SU-DHL-6 (cell line): ENCODE results near the gene ACOX3.

ENCODE experiments used
- H2AFZ ChIP-seq: fragments of 200-600 bp; sonication (generic); 2 replicates; pipeline ENCODE4 v1.6.1; 2014; ENCODE audit warnings: low read depth, mild to moderate bottlenecking, moderate library complexity, mixed read lengths, antibody characterized with exemption, low read length; ENCODE audit not compliant: severe bottlenecking
- H3F3A ChIP-seq: fragments of 200-600 bp; shearing (Covaris generic); 2 replicates; pipeline ENCODE4 v1.6.0; 2016; ENCODE audit warnings: antibody characterized with exemption, mild to moderate bottlenecking; ENCODE audit not compliant: insufficient read depth
- H3K27ac ChIP-seq: fragments of 200-600 bp; sonication (generic); 2 replicates; pipeline ENCODE4 v1.5.1; 2016; ENCODE audit warnings: low read depth, mild to moderate bottlenecking, low read length, moderate library complexity, mixed read lengths
- H3K27me3 ChIP-seq: fragments of 200-600 bp; sonication (generic), shearing (Covaris generic); 2 replicates; pipeline ENCODE4 v1.6.0; 2014; ENCODE audit warnings: mild to moderate bottlenecking, low read length
- H3K36me3 ChIP-seq: fragments of 200-600 bp; sonication (generic); 2 replicates; pipeline ENCODE4 v1.6.1; 2014; ENCODE audit warnings: mild to moderate bottlenecking, low read length, mixed read lengths
- H3K4me2 ChIP-seq: fragments of 300-600, 200-600 bp; shearing (Covaris generic), sonication (generic); 2 replicates; pipeline ENCODE4 v1.6.0; 2014; ENCODE audit warnings: low read length, low read depth, mild to moderate bottlenecking; ENCODE audit not compliant: poor library complexity, severe bottlenecking
- H3K4me3 ChIP-seq: fragments of 200-600 bp; sonication (generic); 2 replicates; pipeline ENCODE4 v1.5.1; 2014; ENCODE audit warnings: antibody characterized with exemption, low read length, mild to moderate bottlenecking, mixed read lengths; ENCODE audit not compliant: insufficient read depth, poor library complexity, severe bottlenecking
- H3K79me2 ChIP-seq: fragments of 200-600 bp; sonication (generic); 2 replicates; pipeline ENCODE4 v1.6.1; 2014; ENCODE audit warnings: mild to moderate bottlenecking, low read length, moderate library complexity; ENCODE audit not compliant: insufficient read depth
- H3K9ac ChIP-seq: fragments of 200-600 bp; sonication (generic); 2 replicates; pipeline ENCODE4 v1.7.0; 2014; ENCODE audit warnings: mild to moderate bottlenecking, low read length
- H3K9me2 ChIP-seq: fragments of 200-600 bp; sonication (generic); replicated peaks from 2 replicates; pipeline ENCODE4 v1.6.1; 2014; ENCODE audit warnings: low read length; ENCODE audit not compliant: insufficient read depth
- H3K9me3 ChIP-seq: fragments of 200-600 bp; sonication (generic); 2 replicates; pipeline ENCODE4 v1.6.1; 2014; ENCODE audit warnings: low read length, mixed read lengths; ENCODE audit not compliant: insufficient read depth
- H4K20me1 ChIP-seq: fragments of 200-600 bp; sonication (generic); 2 replicates; pipeline ENCODE4 v1.6.1; 2014; ENCODE audit warnings: low read depth, mild to moderate bottlenecking, antibody characterized with exemption, low read length, moderate library complexity, mixed read lengths
- CTCF ChIP-seq: fragments of 200-600 bp; sonication (generic); IDR thresholded peaks from one replicate; pipeline ENCODE4 v1.5.1; 2017; ENCODE audit warnings: antibody characterized with exemption, mild to moderate bottlenecking, low read length, moderate library complexity; ENCODE audit not compliant: insufficient read depth, poor library complexity, severe bottlenecking
- EZH2phosphoT487 ChIP-seq: fragments of 200-600 bp; sonication (generic), shearing (Covaris generic); conservative IDR thresholded peaks from 2 replicates; pipeline ENCODE4 v1.6.1; 2018; ENCODE audit warnings: mild to moderate bottlenecking, antibody characterized with exemption, low read length, moderate library complexity, mixed read lengths

The ACOX3 gene

GRCh38 chr4:8345946-8346814 lies 94.3 kb downstream of the ACOX3 start:
- Histone ChIP-seq H3K79me2 (no peaks in the 10 kb centered on the region), H3F3A (no peaks in the 10 kb centered on the region), H3K27me3 (no peaks in the 10 kb centered on the region), H2AFZ (no peak overlapping the region), H4K20me1 (no peaks in the 10 kb centered on the region), H3K4me2 (no peak overlapping the region), H3K9ac (no peak overlapping the region), H3K9me2 (no peaks in the 10 kb centered on the region), H3K4me3 (no peak overlapping the region), H3K9me3 (no peaks in the 10 kb centered on the region), H3K27ac (no peak overlapping the region), H3K36me3 (no peaks in the 10 kb centered on the region)
- no peak for TF ChIP-seq EZH2phosphoT487
- no peak for TF ChIP-seq CTCF

- no peak overlapping the region for H3K9ac ChIP-seq
- H3F3A ChIP-seq: no peaks in the 10 kb centered on the region
- H3K27ac ChIP-seq: no peak overlapping the region
- no peaks in the 10 kb centered on the region for H3K79me2 ChIP-seq
- no peaks in the 10 kb centered on the region for H3K27me3 ChIP-seq
- H3K4me3 ChIP-seq: no peak overlapping the region
- no peak overlapping the region for H2AFZ ChIP-seq
- no peaks in the 10 kb centered on the region for H3K9me2 ChIP-seq
- H3K36me3 ChIP-seq: no peaks in the 10 kb centered on the region
- no peaks in the 10 kb centered on the region for H3K9me3 ChIP-seq
- no peak overlapping the region for H3K4me2 ChIP-seq
- H4K20me1 ChIP-seq: no peaks in the 10 kb centered on the region
- TF ChIP-seq CTCF: no peak
Measured at GRCh38 chr4:8345053-8345945, 95.2 kb downstream of the ACOX3 start.

GRCh38 chr4:8344377-8344776 lies 96.1 kb downstream of the ACOX3 start:
- no peak overlapping the region for H3K27ac ChIP-seq
- H3K27me3 ChIP-seq: no peaks in the 10 kb centered on the region
- no peak overlapping the region for H3K9ac ChIP-seq
- no peak overlapping the region for H3K4me3 ChIP-seq
- H3K9me3 ChIP-seq: no peaks in the 10 kb centered on the region
- H2AFZ ChIP-seq: no peak overlapping the region
- no peaks in the 10 kb centered on the region for H3K36me3 ChIP-seq
- no peaks in the 10 kb centered on the region for H3F3A ChIP-seq
- no peak overlapping the region for H3K4me2 ChIP-seq
- no peaks in the 10 kb centered on the region for H4K20me1 ChIP-seq
- no peaks in the 10 kb centered on the region for H3K9me2 ChIP-seq
- TF ChIP-seq EZH2phosphoT487: no peak
- no peak for TF ChIP-seq CTCF
- H3K79me2 ChIP-seq: no peaks in the 10 kb centered on the region
